D721Med (cell line): ENCODE results near the gene SMPD3.

Experiments used
- DNase-seq: peaks from one replicate; pipeline ENCODE4 v3.0.0; 2011; ENCODE audit warnings: low spot score; ENCODE audit not compliant: insufficient read length
- FAIRE-seq: peaks from 2 replicates; lab custom pipeline; 2011; peaks lifted over from hg19 to GRCh38; lab: Jason Lieb, UNC
- TF ChIP-seq, protein P1 (sequence below): IDR thresholded peaks from 2 replicates; pipeline ENCODE4 v1.5.1; 2012; ENCODE audit warnings: mild to moderate bottlenecking, control low read depth; ENCODE audit not compliant: insufficient read depth; ENCODE audit errors: missing control alignments

The SMPD3 gene

DNA sequence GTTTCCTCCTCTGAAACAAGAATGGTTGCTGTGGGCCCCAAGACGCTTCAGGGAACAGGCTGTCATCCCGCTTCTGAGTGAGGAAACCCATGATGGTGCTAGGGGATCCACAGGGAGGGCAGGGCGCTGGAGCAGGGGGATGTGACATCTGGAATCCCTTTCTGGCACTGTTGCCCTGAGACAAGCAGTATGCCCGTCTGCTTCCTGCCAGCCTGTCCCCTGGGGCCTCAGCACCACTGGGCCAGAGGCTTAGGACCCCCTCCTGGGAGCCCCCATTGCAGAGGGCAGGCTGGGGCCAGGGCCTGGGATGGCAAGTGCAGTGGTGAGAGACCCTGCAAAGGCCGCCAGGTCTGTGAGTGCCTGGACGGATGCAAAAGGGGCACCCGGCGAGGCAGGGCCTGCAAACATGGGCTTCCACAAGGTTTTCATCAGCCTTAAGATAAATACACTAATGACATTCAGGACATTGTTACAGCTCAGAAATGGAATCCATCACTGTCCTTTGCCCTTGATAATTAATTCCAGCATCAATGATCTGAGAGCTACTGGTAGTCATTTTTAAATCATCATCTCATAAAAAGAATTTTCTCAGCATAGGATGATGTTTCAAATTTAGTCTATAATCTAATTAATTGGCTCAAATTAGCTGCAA is 85.9 kb downstream of the SMPD3 start:
- FAIRE-seq (no peak), DNase-seq (no peak)
- TF ChIP-seq, protein P1, sequence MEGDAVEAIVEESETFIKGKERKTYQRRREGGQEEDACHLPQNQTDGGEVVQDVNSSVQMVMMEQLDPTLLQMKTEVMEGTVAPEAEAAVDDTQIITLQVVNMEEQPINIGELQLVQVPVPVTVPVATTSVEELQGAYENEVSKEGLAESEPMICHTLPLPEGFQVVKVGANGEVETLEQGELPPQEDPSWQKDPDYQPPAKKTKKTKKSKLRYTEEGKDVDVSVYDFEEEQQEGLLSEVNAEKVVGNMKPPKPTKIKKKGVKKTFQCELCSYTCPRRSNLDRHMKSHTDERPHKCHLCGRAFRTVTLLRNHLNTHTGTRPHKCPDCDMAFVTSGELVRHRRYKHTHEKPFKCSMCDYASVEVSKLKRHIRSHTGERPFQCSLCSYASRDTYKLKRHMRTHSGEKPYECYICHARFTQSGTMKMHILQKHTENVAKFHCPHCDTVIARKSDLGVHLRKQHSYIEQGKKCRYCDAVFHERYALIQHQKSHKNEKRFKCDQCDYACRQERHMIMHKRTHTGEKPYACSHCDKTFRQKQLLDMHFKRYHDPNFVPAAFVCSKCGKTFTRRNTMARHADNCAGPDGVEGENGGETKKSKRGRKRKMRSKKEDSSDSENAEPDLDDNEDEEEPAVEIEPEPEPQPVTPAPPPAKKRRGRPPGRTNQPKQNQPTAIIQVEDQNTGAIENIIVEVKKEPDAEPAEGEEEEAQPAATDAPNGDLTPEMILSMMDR = no peak

DNA sequence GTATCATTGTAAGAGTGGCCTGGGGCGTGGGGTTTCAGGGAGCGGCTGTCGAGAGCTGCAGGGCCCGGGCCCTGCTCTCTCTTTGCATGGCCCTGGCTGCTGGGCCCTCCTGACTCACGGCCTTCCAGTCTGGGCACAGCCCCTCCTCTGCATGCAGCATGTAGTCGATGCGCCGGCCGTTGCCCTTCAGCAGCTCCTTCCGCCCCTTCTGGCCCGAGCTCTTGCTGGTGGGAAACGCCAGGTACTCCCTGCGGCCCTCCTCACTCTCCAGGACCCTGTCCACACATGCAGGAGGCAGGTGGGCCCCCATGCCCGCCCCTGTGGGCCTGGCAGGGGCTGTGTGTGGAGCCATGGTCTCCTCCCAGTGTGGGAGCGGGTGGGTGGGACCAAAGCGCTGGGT is 86.8 kb downstream of the SMPD3 start:
- FAIRE-seq (no peak), DNase-seq (no peak)
- TF ChIP-seq, protein P1 = no peak

DNA sequence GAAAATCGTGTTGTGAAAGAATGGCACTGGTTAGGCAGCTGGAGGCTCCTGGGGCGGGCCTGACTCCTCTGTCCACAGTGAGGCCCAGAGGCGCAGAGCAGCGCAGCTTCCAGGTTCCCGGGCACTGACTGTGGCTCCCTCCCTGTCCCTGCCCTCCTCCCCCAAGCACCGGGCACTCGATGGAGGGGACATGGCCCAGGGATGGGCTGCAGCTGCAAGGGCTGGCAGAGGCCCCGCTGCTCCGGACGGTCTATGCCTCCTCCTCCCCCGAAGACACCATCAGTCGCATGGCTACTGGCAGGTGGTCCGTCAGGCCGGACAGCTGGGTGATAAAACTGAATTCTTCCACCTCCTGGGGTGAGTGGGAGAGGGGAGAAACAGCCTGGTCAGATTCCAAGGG is 87.4 kb downstream of the SMPD3 start:
- no peak for DNase-seq
- no peak for FAIRE-seq
- TF ChIP-seq, protein P1 = no peak

DNA sequence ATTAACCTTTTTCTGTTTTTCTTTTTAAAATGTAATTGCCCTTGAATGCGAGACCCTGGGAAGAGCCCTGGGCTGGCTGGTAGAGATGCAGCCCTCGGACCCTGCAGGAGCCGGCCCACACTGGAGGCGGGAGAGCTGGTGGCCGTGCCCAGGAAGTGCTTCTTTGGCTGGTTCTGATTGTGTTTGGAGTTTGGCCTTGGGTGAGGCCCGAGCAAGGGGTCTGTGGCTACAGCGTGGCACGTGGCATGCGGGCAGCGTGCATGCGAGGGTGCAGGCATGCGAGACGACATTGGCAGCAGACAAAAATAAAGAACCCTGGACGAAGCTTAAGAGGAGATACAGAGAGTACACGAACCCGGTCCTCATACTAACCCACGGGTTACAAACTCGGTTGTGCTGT is 87.8 kb downstream of the SMPD3 start:
- TF ChIP-seq, protein P1 = no peak
- FAIRE-seq (no peak), DNase-seq (no peak)

DNA sequence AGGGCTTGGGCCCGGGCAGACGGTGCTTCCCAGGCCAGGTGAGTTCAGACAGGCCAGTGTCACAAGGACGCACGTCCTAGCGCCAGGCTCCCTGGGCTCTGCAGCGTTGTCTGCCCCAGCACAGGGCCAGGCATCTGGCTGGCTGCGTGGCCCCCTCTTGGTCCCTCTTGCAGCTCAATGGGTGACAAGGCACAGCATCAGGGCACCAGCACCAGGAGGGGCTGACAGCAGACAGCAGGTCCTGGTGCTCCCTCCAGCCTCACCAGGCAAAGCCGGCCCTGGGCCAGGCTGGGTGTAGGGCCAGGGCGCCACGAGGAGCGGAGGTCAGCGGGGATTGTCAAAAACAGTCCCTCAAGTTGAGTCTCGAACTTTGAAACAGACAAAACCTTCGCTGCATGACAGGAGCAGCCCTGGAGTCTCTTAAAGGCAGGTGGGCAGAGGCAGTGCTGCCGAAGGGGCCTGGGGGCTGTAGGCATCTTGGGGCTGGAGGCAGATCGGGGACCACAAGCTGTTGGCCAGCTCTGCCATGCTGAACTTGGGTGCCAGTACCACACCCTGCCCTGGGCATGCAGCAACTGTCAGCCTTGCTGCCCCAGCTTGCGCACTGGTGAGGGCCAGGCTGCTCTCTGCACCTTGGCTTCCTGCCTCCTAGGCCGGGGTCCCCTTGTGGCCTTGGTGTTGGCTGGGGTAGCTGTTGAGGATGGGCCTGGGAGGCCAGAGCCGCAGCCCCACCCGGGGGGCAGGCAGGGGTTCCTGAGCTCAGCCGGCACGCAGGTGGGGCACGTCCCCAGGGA is 88.7 kb downstream of the SMPD3 start:
- TF ChIP-seq, protein P1 = no peak

DNA sequence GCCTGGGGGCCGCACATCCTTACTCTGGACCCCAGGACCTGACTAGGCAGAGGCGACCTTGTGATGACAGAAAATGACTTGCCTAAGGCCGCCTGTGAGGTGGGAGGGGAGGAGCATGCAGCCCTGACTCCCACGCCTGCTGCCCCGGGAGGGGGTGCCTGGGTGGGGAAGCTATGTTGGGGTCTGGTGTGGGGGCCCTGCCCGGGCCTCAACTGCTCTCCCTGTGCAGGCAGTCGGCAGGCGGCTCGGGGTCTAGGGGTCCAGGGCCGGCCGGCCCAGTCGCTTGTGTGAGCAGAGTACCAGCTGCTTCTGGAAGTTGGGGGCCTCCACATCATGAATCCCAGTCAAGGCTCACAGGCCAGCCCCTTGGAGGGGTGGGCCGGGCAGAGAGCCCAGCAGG is 89.4 kb downstream of the SMPD3 start:
- no peak for DNase-seq
- FAIRE-seq = no peak
- TF ChIP-seq, protein P1 = no peak

More for the DNA sequence above, 88.7 kb downstream of the SMPD3 start:
- FAIRE-seq = no peak
- no peak for DNase-seq

DNA sequence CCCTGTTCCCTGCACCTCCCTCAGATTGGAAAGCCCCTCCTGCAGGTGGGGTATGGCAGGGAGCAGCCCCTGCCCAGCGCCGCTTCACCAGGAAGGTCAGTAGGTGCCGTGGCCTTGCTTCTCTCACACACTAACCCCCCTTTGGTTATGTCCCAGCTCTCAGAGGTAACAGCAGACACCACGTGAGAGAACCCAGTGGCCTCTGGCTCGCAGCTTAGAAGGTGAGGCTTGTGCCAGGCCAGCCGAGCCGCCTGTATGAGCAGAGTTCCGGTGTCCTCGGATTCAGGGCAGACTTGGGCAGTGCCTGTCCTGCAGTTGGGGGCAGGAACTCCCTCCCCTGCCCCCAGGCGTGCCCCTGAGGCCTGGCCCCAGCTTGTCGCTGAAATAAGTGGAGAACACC is 90.4 kb downstream of the SMPD3 start:
- TF ChIP-seq, protein P1 = no peak
- no peak for FAIRE-seq

More for the DNA sequence above, 90.4 kb downstream of the SMPD3 start:
- no peak for DNase-seq
